Measurements from ENCODE around the gene FIZ1.
"Not testable (repeated sequence)": the region's sequence is repeated elsewhere in the genome, so short reads cannot be mapped to it uniquely, and the experiment has no call there.

DNA sequence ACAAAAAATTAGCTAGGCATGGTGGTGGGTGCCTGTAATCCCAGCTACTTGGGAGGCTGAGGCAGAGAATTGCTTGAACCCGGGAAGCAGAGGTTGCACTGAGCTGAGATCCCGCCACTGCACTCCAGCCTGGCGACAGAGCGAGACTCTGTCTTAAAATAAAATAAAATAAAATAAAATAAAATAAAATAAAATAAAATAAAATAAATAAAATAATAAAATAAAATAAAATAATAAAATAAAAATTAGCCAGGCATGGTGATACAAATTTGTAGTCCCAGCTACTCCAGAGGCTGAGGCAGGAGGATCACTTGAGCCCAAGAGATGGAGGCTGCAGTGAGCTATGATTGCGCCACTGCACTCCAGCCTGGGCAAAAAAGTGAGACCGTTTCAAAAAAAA is 25.4 kb downstream of the FIZ1 start:
- TF ChIP-seq POLR2AphosphoS5 (IDR thresholded peaks at IDR 0.05; ENCODE audit: borderline replicate concordance, low read depth, low read length); EZH2 (IDR thresholded peaks at IDR 0.05); FOXP2 (optimal IDR thresholded peaks at IDR 0.05; ENCODE audit: control extremely low read depth, extremely low read length, insufficient read depth): not testable (repeated sequence)

Measured in SK-N-MC (cell line).